ENCODE data around the gene FHIT.
A peak's percentile ranks its signal among the peaks of the same experiment; 100 is the strongest.

Gene FHIT

DNA sequence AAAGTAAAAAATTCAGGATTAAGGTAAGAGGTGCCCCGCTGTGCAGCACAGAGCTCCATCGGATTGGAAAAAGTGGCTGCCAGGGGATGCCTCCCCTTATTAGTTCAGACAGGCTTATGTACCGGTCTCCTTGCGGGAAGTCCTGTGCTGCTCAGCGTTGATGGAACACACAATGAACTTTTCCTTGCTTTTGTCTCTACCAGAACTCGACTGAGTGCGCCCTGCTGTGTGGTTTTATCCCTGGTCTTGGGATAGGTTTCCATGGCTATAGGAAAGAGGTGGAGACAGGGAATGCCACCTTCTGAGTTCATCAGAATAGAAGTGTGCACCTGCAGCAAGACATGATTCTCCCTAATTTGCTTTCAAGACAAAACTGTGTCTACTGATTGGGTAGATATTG lies 1455.5 kb downstream of the FHIT start:
- no peak for DNase-seq (ENCODE audit: low read depth)

GRCh38 chr3:59793976-59794375 lies 1457.3 kb downstream of the FHIT start:
- no peak for DNase-seq (ENCODE audit: low read depth)

- DNase-seq (ENCODE audit: low read depth), result no peak
Observed at GRCh38 chr3:59791774-59792308, 1459.4 kb downstream of the FHIT start.

DNA sequence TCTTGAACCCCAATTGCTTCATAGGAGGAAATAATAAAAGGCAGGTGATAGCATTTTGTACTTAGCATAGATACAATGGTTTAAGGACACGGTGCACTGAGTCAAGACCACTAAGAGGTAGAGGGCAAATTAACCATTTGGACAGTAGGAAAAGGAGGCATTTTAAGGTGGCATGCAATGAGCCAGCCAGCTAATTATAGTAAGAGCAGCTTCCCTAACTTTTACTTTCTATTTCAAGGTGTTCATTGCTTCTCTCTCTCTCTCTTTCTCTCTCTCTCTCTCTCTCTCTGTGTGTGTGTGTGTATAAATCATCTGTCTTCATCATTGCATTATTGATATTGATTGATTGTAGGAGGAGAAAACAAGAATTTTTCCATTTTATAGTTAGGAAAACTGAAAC lies 1461.0 kb downstream of the FHIT start:
- DNase-seq (ENCODE audit: low read depth), result no peak

GRCh38 chr3:59788801-59789200 lies 1462.5 kb downstream of the FHIT start:
- no peak for DNase-seq (ENCODE audit: low read depth)

DNA sequence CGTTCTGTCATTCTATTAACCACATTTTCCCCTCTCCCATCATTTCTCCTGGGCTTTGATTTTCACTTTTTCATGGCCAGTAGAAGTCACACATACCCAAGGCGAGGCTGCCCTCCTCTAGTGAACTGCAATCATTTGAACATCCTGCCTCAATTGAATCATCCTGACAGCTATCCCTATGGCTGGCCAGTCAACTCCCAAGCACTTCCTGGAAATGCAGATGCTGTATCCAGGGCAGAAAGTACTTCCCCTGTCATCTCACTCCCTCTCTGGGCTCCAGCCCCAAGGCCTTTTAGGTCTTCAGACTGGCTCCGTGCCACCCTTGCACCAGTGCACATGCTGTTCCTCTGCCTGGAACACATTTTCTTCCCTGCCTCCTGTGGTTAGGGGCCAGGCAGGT lies 1463.1 kb downstream of the FHIT start:
- DNase-seq (ENCODE audit: low read depth), result no peak

- no peak for DNase-seq (ENCODE audit: low read depth)
Observed at GRCh38 chr3:59786374-59786773, 1464.9 kb downstream of the FHIT start.

DNA sequence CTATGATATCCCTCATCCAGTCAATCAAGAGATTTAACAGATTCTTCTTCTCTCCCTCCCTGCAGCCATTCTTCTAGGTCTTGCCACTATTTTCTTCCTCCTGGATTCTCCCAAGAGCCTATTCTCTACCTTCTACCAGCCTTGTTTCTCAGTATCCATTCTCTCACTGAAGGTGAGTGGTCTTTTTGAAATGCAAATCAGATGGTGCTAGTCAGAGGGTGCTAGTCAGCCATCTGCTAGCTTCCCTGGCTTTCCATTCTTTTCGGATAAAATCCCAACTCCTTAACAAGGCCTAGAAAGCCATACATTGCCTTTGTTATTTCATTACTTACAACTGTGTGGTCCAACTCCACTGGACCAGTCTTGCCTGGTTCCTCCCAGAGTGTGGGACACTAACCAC lies 1467.1 kb downstream of the FHIT start:
- no peak for DNase-seq (ENCODE audit: low read depth)

GRCh38 chr3:59783468-59783988 lies 1467.7 kb downstream of the FHIT start:
- no peak for DNase-seq (ENCODE audit: low read depth)

- no peak for DNase-seq (ENCODE audit: low read depth)
Observed at GRCh38 chr3:59782664-59783063, 1468.6 kb downstream of the FHIT start.

DNA sequence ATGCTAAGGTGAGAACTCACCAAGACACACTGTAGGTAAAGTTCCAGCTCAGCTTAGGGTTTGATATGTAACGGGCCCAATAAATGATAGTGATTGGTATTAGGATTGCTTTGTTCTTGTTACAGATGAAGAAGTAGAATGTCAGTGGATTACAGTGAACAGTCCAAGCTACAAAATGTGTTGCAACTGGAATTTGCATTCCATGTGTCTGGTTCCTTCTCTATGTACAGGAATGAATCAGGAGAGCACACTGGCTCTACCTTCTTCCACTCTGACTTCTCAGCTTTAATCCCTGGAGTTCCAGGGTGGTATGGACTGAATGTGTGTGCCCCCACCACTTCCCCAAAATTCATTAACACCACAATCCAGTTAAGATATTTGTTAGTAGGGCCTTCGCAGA lies 1471.0 kb downstream of the FHIT start:
- no peak for DNase-seq (ENCODE audit: low read depth)

DNA sequence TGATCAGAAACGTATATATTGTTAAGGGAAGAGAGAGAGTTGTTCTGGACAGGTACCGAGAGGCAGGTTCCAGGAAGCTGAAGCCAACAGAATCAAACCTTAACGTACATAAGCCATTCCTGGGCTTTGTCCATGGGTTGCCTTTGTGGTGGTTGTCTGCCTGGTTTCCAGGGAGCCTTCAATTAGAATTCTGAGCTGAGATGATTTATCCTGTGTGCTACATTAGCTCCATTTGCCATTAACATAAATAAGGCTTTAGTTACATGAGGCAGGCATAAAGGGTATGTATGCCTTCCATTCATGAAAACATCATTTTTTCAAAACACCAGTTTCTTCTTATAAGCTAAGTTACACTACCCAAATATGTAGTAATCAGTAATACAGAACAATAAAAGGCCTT lies 1472.0 kb downstream of the FHIT start:
- no peak for DNase-seq (ENCODE audit: low read depth)

DNA sequence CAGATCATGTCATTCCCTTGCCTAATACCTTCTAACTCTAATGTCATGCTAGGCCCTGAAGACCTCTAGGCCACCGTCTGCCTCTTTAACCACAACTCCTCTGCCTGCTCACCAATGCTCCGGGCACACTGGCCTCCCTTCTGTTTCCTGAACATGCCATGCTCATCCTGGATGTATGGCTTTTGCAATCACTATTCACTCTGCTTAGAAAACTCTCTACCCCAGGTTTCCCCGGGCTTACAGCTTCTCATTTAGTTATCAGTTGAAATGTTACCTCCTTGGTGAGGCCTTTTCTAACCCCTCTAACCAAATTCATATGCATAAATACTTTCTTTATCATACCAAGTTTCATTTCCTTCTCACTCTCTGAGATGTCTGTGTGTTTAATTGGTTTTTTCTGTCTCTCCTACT lies 1473.6 kb downstream of the FHIT start:
- DNase-seq (ENCODE audit: low read depth), result no peak

- DNase-seq (ENCODE audit: low read depth), result no peak
Observed at GRCh38 chr3:59777066-59777465, 1474.2 kb downstream of the FHIT start.

- DNase-seq (ENCODE audit: low read depth), result no peak
Observed at GRCh38 chr3:59775761-59776325, 1475.4 kb downstream of the FHIT start.

GRCh38 chr3:59775106-59775505 lies 1476.1 kb downstream of the FHIT start:
- DNase-seq (ENCODE audit: low read depth), result no peak

GRCh38 chr3:59774634-59775033 lies 1476.6 kb downstream of the FHIT start:
- no peak for DNase-seq (ENCODE audit: low read depth)

DNA sequence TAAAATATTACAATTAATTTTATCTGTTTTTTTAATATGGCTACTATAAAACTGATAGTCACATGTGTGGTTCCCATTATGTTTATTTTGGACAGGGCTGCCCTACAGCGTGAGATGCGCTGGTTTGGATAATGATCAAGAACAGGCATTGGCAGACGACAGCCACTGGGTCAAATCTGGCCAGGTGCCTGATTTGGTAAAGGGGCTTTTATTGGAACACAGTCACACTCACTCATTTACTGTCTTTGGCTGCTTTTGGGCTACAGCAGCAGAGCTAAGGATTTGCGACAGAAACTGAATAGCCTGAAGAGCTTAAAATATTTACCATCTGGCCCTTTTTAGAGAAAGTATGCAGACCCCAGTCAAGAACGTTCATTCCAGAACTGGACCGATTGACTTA lies 1477.3 kb downstream of the FHIT start:
- DNase-seq (ENCODE audit: low read depth), result no peak

DNA sequence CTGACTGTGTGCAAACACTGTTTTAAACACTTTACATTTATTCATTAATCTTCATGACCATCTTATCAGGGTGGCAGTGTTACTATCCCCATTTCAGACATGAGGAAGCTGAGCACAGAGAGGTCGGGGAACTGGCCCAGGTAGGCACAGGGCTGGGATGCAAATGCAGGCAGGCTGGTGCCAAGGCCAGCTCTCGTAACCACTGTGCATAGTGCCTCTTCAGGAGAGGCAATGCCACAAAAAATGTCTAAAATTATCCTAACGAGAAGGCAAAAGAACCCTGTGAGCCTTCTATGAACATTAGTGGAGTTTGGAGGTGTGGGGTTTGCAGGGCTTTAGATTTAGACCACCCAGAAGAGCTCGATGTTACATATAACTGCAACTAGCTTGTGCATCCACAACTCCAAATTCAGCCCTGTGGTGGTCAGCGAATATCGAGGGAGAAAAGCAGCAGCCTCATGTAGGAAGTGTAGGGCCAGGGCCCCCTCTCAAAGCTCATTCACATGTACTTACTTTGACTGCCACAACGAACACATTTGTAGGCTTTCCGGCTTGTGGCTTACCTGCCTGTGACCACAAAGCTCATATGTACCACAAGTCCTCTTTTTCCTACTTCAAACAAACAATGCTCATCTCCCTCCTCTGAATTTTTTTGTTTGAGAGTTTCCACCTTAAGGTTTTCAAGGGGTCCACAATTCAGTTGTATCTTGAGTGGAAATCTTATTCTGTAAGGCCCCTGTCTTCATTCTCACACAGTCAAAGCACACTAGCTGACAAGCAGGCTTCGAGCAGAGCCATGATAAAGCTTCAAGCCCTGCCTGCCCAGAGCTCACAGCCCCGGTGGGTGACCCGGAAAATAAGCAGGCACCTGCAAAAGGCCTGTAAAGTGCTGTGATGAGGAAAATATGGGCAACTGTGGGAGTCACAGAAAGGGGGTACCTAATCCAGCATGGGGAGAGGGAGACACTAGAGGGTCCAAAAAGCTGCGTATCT lies 1478.5 kb downstream of the FHIT start:
- DNase-seq (ENCODE audit: low read depth), result peak; percentile 5

DNA sequence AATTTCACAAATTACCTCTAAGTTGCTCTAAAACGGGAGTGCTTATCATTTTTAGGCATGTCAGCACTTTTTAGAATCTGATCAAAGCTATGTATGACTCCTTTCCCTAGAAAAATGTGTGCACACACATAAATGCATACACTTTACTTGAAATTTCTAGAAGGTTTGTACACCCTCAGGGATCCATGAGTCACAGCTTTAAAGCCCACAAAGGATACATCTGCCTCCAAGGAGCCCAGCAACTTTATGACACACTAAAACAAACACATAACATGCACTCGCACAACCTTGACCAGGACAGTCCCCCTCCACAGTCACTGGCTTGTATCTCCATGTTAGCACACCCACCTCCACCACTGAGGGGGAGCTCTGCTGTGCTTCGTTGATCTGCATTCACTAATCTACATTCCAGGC lies 1479.5 kb downstream of the FHIT start:
- DNase-seq (ENCODE audit: low read depth), result no peak

DNA sequence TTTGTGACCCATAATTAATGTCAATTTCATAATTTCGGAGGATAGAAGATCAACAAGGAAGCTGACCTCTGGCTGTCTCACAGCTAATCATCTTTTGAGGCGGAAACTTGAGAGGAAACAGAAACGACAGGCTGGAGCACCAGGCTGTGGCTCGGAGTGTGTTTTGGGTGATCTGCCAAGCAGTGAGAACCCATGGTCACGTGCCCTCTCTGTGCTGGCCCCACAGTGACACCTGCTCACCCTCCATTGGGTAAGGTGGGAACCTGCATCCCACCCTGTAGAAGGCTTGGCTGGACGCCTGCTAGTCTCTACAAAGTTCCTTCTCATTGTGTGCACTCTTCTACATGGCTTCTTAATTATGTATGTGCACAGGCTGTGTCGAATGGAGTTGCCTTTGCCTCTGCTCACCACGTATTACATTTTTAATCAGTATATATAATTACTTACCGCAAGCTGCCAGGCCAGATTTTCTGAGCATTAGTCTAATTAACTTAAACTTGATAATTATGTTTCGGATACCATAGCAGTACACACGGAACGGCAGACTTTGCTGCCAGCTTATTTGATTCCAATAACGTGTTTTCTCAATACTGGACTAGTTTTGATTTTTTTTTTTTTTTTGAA lies 1482.0 kb downstream of the FHIT start:
- no peak for DNase-seq (ENCODE audit: low read depth)

DNA sequence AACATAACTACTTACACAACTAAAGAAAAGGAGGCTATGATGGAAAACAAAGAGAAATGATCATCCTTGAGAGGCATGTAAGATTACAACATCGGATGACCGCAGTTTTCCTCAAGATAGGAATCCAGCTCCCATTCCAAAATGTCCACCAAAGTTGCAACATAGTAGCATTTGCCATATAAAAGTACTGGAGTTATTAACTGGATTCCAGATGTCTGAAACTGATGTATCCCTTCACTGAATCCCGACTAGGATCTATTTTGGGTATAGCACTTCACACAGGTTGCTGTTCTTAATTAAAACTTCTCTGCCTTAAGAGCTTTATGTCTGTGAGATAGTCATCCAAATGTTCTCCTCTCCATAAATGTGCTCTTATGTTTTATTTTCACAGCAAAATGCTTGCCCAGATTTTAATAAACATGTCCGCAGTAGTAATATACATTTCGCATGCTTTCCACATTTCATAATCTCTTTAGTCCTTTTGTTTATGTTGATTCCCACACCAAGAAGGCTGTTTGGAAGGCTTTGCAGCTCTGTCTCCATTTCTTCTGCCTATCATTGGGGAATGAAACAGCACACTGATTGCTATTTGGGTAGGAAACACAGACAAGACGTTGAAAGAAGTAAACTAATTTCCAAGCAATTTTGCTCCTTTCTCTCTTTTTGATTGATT lies 1484.9 kb downstream of the FHIT start:
- no peak for DNase-seq (ENCODE audit: low read depth)

All from T-helper 22 cell (primary cell).